Right forelimb (tissue), 1 donor: ENCODE measurements around the gene CNTN1.
"Not testable (repeated sequence)": the region's sequence is repeated elsewhere in the genome, so short reads cannot be mapped to it uniquely, and the experiment has no call there.

ENCODE experiments used
- DNase-seq: peaks from one replicate; pipeline ENCODE4 v3.0.0-alpha.2; 2018

Gene CNTN1

GRCh38 chr12:41053046-41053445 is 360.8 kb downstream of the CNTN1 start:
- DNase-seq, result no peak

- DNase-seq, result no peak
Measured at GRCh38 chr12:41055875-41056577, 363.8 kb downstream of the CNTN1 start.

- no peak for DNase-seq
Measured at GRCh38 chr12:41058266-41058665, 366.0 kb downstream of the CNTN1 start.

GRCh38 chr12:41061192-41061591 is 369.0 kb downstream of the CNTN1 start:
- no peak for DNase-seq

- no peak for DNase-seq
Measured at GRCh38 chr12:41064411-41064810, 372.2 kb downstream of the CNTN1 start.

GRCh38 chr12:41067941-41068645 is 375.9 kb downstream of the CNTN1 start:
- DNase-seq, result no peak

GRCh38 chr12:41073633-41074472 is 381.6 kb downstream of the CNTN1 start:
- DNase-seq, result no peak

- no peak for DNase-seq
Measured at GRCh38 chr12:41074473-41074769, 382.2 kb downstream of the CNTN1 start.

- DNase-seq, result no peak
Measured at GRCh38 chr12:41076114-41076513, 383.9 kb downstream of the CNTN1 start.

GRCh38 chr12:41081241-41081640 is 389.0 kb downstream of the CNTN1 start:
- DNase-seq, result not testable (repeated sequence)

- DNase-seq, result no peak
Measured at GRCh38 chr12:41089438-41089837, 397.2 kb downstream of the CNTN1 start.

GRCh38 chr12:41092115-41092514 is 399.9 kb downstream of the CNTN1 start:
- DNase-seq, result no peak

- DNase-seq, result no peak
Measured at GRCh38 chr12:41096797-41097196, 404.6 kb downstream of the CNTN1 start.

GRCh38 chr12:41100572-41100971 is 408.3 kb downstream of the CNTN1 start:
- DNase-seq, result no peak

- DNase-seq, result no peak
Measured at GRCh38 chr12:41101806-41102205, 409.6 kb downstream of the CNTN1 start.

- DNase-seq, result no peak
Measured at GRCh38 chr12:41103614-41104013, 411.4 kb downstream of the CNTN1 start.

- no peak for DNase-seq
Measured at GRCh38 chr12:41106315-41106714, 414.1 kb downstream of the CNTN1 start.

- peak; percentile 46 for DNase-seq
Measured at GRCh38 chr12:41108032-41108431, 415.8 kb downstream of the CNTN1 start.

GRCh38 chr12:41112903-41113302 is 420.7 kb downstream of the CNTN1 start:
- DNase-seq, result no peak

- no peak for DNase-seq
Measured at GRCh38 chr12:41120211-41120610, 428.0 kb downstream of the CNTN1 start.

- no peak for DNase-seq
Measured at GRCh38 chr12:41121374-41121773, 429.1 kb downstream of the CNTN1 start.
